ENCODE data around the gene FSIP2.

GRCh38 chr2:185790361-185790760, 51.8 kb downstream of the FSIP2 start:
- TF ChIP-seq CTCF (IDR thresholded peaks at IDR 0.05) (no peak), POLR2A (IDR thresholded peaks at IDR 0.05) (no peak), EP300 (IDR thresholded peaks at IDR 0.05) (no peak), POLR2AphosphoS5 (IDR thresholded peaks at IDR 0.05) (no peak)

Measured in stomach (tissue), 4 donors.